GM21786 (cell line): ENCODE results near the gene ESYT3.
"Not testable (repeated sequence)": the region's sequence is repeated elsewhere in the genome, so short reads cannot be mapped to it uniquely, and the experiment has no call there.

Source experiments
- ATAC-seq: cut with Tn5 transposase; IDR thresholded peaks from one replicate; pipeline ENCODE4 v1.9.1; 2021; ENCODE audit not compliant: unreplicated experiment

The ESYT3 gene

GRCh38 chr3:138442433-138442832, 8.0 kb downstream of the ESYT3 start:
- ATAC-seq = no peak

GRCh38 chr3:138443091-138443490, 8.7 kb downstream of the ESYT3 start:
- no peak for ATAC-seq

GRCh38 chr3:138443521-138444503, 9.4 kb downstream of the ESYT3 start:
- no peak for ATAC-seq

GRCh38 chr3:138445236-138445635, 10.8 kb downstream of the ESYT3 start:
- no peak for ATAC-seq

GRCh38 chr3:138445654-138446053, 11.2 kb downstream of the ESYT3 start:
- no peak for ATAC-seq

- no peak for ATAC-seq
Measured at GRCh38 chr3:138448631-138449030, 14.2 kb downstream of the ESYT3 start.

- no peak for ATAC-seq
Measured at GRCh38 chr3:138449490-138449889, 15.1 kb downstream of the ESYT3 start.

GRCh38 chr3:138450181-138450580, 15.8 kb downstream of the ESYT3 start:
- no peak for ATAC-seq

- ATAC-seq = no peak
Measured at GRCh38 chr3:138450704-138451424, 16.4 kb downstream of the ESYT3 start.

GRCh38 chr3:138451595-138452162, 17.3 kb downstream of the ESYT3 start:
- no peak for ATAC-seq

GRCh38 chr3:138452436-138452835, 18.0 kb downstream of the ESYT3 start:
- ATAC-seq = no peak

- not testable (repeated sequence) for ATAC-seq
Measured at GRCh38 chr3:138453940-138454339, 19.5 kb downstream of the ESYT3 start.

- ATAC-seq = no peak
Measured at GRCh38 chr3:138455801-138456716, 21.6 kb downstream of the ESYT3 start.

GRCh38 chr3:138456961-138457862, 22.8 kb downstream of the ESYT3 start:
- ATAC-seq = no peak

GRCh38 chr3:138457863-138458735, 23.7 kb downstream of the ESYT3 start:
- ATAC-seq = no peak

GRCh38 chr3:138458774-138459499, 24.5 kb downstream of the ESYT3 start:
- ATAC-seq = no peak

GRCh38 chr3:138459619-138460535, 25.5 kb downstream of the ESYT3 start:
- ATAC-seq = no peak
